ENCODE measurements around the gene ACOX3.

GRCh38 chr4:8377103-8378075 lies 63.1 kb downstream of the ACOX3 start:
- TF ChIP-seq CTCF (IDR thresholded peaks at IDR 0.05; ENCODE audit: control extremely low read depth in 1 of 3, insufficient read depth in 1 of 3, low read depth in 1 of 3, low read length in 3 of 3) (no peak), MAX (IDR thresholded peaks at IDR 0.05) (no peak), EZH2 (IDR thresholded peaks at IDR 0.05; ENCODE audit: low read depth, low read length, severe bottlenecking) (no peak)
